ENCODE data around the gene KLHL33.

The KLHL33 gene

DNA sequence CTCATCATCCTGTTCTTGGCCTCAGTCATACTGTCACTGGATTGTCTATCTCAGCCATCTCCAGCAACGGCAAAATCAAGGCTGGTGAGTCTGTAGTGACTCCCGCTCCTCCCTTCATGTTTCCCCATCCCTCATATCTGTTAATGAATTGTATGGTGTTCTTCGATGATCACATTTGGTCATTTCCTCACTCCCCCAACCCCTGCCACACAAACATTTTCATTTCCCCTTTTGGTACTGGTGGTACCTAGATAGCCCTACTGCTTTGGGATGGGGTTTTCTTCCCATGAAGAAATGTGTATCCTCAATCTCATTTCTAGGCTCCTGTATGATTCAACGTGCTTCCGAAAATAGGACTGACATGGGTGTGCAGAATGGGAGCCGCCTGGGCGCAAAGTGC is 2.7 kb upstream of the KLHL33 start:
- no peak for DNase-seq
- Histone ChIP-seq H3K4me3 (ENCODE audit: low read depth, low read length) (no peak overlapping the region), H3K27me3 (peaks cover 11% of the 10 kb centered on the region; the same call in 1 of the 2 replicates), H3K4me1 (no peaks in the 10 kb centered on the region), H3K36me3 (no peaks in the 10 kb centered on the region), H3K9me3 (no peaks in the 10 kb centered on the region)
- TF ChIP-seq, protein P1, sequence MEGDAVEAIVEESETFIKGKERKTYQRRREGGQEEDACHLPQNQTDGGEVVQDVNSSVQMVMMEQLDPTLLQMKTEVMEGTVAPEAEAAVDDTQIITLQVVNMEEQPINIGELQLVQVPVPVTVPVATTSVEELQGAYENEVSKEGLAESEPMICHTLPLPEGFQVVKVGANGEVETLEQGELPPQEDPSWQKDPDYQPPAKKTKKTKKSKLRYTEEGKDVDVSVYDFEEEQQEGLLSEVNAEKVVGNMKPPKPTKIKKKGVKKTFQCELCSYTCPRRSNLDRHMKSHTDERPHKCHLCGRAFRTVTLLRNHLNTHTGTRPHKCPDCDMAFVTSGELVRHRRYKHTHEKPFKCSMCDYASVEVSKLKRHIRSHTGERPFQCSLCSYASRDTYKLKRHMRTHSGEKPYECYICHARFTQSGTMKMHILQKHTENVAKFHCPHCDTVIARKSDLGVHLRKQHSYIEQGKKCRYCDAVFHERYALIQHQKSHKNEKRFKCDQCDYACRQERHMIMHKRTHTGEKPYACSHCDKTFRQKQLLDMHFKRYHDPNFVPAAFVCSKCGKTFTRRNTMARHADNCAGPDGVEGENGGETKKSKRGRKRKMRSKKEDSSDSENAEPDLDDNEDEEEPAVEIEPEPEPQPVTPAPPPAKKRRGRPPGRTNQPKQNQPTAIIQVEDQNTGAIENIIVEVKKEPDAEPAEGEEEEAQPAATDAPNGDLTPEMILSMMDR (IDR thresholded peaks at IDR 0.05; ENCODE audit: low read depth, low read length) = no peak

DNA sequence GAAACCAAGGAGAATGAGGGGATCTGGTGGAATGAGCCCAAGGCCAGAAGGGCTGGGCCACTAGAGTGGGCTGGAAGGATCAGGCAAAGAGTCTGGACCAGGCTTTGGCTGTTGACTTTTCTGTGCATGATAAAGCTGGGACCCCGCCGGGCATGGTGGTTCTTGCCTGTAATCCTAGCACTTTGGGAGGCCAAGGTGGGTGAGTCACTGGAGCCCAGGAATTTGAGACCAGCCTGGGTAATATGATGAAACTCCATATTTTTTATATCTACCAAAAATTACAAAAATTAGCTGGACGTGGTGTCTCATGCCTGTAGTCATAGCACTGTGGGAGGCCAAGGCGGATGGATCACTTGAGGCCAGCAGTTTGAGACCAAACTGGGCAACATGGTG is 393 bp upstream of the KLHL33 start:
- no peaks in the 10 kb centered on the region for H3K4me1 ChIP-seq
- H3K27me3 ChIP-seq = peaks cover 11% of the 10 kb centered on the region; the same call in 1 of the 2 replicates
- no peak overlapping the region for H3K4me3 ChIP-seq (ENCODE audit: low read depth, low read length)
- no peaks in the 10 kb centered on the region for H3K36me3 ChIP-seq
- no peaks in the 10 kb centered on the region for H3K9me3 ChIP-seq
- TF ChIP-seq, protein P1 (IDR thresholded peaks at IDR 0.05; ENCODE audit: low read depth, low read length) = no peak
- DNase-seq = no peak

DNA sequence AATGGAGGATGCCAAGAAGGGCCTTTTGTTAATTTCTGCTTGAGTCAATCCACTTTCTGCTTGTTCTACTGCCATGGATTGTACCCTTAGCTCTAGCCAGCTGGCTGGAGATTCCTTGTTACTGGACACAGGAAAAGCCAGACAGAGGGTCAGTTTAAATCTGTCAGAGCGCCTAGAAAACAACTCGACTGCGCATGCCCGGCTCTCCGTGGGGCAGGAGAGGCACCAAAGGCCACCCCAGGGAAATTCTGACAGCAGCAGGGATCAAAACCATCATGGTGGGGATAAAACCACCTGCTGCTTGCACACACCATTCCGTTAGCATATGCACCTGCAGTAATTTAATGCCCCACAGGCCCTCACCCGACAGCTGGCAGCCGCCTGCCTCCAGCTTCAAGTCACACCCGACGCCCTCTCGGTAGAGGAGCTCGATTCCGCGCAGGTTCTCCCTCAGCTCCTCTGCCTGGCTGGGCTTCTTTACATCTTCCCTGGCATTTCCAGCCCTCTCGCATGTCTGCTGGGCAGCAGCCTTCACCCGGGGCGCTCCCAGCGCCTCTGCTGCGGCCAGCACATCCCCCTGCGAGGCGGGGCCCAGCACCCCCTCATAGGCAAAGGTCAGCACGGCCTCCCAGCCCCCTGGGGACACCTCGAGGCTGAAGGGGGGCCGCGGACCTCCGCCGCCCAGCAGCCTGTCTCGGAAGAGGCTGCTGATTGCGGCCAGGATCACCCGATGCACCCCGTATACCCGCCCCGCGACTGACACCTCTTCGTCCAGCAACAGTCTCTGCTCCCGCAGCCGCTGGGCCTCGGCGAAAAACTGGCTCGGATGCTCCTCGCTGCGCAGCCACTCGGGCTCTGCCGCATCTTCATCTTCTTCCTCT is 1.0 kb downstream of the KLHL33 start:
- H3K4me1 ChIP-seq = no peaks in the 10 kb centered on the region
- no peak overlapping the region for H3K4me3 ChIP-seq (ENCODE audit: low read depth, low read length)
- TF ChIP-seq, protein P1 (IDR thresholded peaks at IDR 0.05; ENCODE audit: low read depth, low read length) = no peak
- no peaks in the 10 kb centered on the region for H3K36me3 ChIP-seq
- H3K9me3 ChIP-seq = no peaks in the 10 kb centered on the region
- peaks cover 11% of the 10 kb centered on the region; the same call in 1 of the 2 replicates for H3K27me3 ChIP-seq
- no peak for DNase-seq

- Histone ChIP-seq H3K36me3 (no peaks in the 10 kb centered on the region), H3K27me3 (no peaks in the 10 kb centered on the region), H3K4me1 (no peaks in the 10 kb centered on the region), H3K4me3 (ENCODE audit: low read depth, low read length) (no peak overlapping the region), H3K9me3 (no peaks in the 10 kb centered on the region)
- TF ChIP-seq, protein P1 (IDR thresholded peaks at IDR 0.05; ENCODE audit: low read depth, low read length) = no peak
- DNase-seq = no peak
Measured at GRCh38 chr14:20429801-20430669, 5.9 kb downstream of the KLHL33 start.

- H3K36me3 ChIP-seq = no peaks in the 10 kb centered on the region
- no peaks in the 10 kb centered on the region for H3K9me3 ChIP-seq
- no peaks in the 10 kb centered on the region for H3K27me3 ChIP-seq
- TF ChIP-seq, protein P1 (IDR thresholded peaks at IDR 0.05; ENCODE audit: low read depth, low read length) = no peak
- peak; percentile 21 for DNase-seq
- no peaks in the 10 kb centered on the region for H3K4me1 ChIP-seq
- H3K4me3 ChIP-seq (ENCODE audit: low read depth, low read length) = no peak overlapping the region
Measured at GRCh38 chr14:20428802-20429201, 7.2 kb downstream of the KLHL33 start.

Measured in BE2C (cell line).